T-cell (primary cell): ENCODE data around the gene HEXD. TPM values are rescaled to one million over a fixed set of nuclear protein-coding genes. Genes with fewer than 3 reads are reported as not detected.

Experiments
- ATAC-seq, 4 experiments: fragments of 200-7000 bp in 3 of 4; fragments of 150-1000 bp in 1 of 4; cut with Tn5 transposase; replicated peaks in 1 of 4; 1 replicate in 3 of 4; 2 replicates in 1 of 4; pipeline ENCODE4 v1.10.0; 2021; ENCODE audit warnings: moderate library complexity in 3 of 4, mild to moderate bottlenecking in 2 of 4, moderate number of reproducible peaks in 1 of 4
- CTCF ChIA-PET, 2 donors: fragments of 300-600 bp; sonication (Branson Sonifier 250); formaldehyde crosslinking; loops; one replicate each; lab custom pipeline; 2022; ENCODE audit warnings: antibody characterized with exemption in 2 of 2; lab: Charles Lee
- POLR2A ChIA-PET, 2 donors: fragments of 300-600 bp; sonication (Branson Sonifier 250); formaldehyde crosslinking; loops; one replicate each; lab custom pipeline; 2022; ENCODE audit warnings: antibody characterized with exemption in 2 of 2; lab: Charles Lee
- DNase-seq, 35 experiments: peaks; one replicate each; pipeline versions ENCODE4 v3.0.0 to v3.0.0-alpha.2; 2013 to 2023
- H3K27ac ChIP-seq: one replicate; pipeline ENCODE4 v1.5.1; 2013; ENCODE audit warnings: low read length
- H3K27me3 ChIP-seq, 2 experiments: replicated peaks in 1 of 2; 1 replicate in 1 of 2; 2 replicates in 1 of 2; pipeline versions ENCODE4 v1.6.1 to v1.7.0; 2013; ENCODE audit warnings: low read length in 1 of 2, mixed read lengths in 1 of 2; ENCODE audit not compliant: control insufficient read depth in 2 of 2, insufficient read depth in 2 of 2; ENCODE audit errors: extremely low read depth in 1 of 2
- H3K36me3 ChIP-seq, 2 donors: 1 replicate in 1 of 2; 2 replicates in 1 of 2; pipeline versions ENCODE4 v1.6.1 to v1.7.0; 2013; ENCODE audit warnings: low read length in 1 of 2; ENCODE audit not compliant: control insufficient read depth in 2 of 2, insufficient read depth in 1 of 2; ENCODE audit errors: extremely low read depth in 1 of 2
- H3K4me1 ChIP-seq, 2 experiments: 1 replicate in 1 of 2; 2 replicates in 1 of 2; pipeline versions ENCODE4 v1.6.1 to v1.7.0; 2013; ENCODE audit warnings: low read length in 2 of 2, mixed read lengths in 1 of 2; ENCODE audit not compliant: insufficient read depth in 2 of 2, control insufficient read depth in 1 of 2; ENCODE audit errors: extremely low read depth in 1 of 2
- H3K4me3 ChIP-seq, 2 donors: 1 replicate in 1 of 2; 2 replicates in 1 of 2; pipeline versions ENCODE4 v1.5.1 to v1.7.0; 2013; ENCODE audit warnings: mild to moderate bottlenecking in 2 of 2, low read length in 1 of 2, moderate library complexity in 1 of 2; ENCODE audit not compliant: control insufficient read depth in 1 of 2; ENCODE audit errors: extremely low read depth in 1 of 2
- H3K9me3 ChIP-seq: 2 replicates; pipeline ENCODE4 v1.7.0; 2013
- H3K27ac Mint-ChIP-seq, 2 donors: one replicate each; pipeline ENCODE4 v1.8.0; 2020 to 2021; ENCODE audit warnings: mild to moderate bottlenecking in 2 of 2, mixed read lengths in 2 of 2
- H3K27me3 Mint-ChIP-seq, 2 donors: one replicate each; pipeline ENCODE4 v1.8.0; 2021 to 2022; ENCODE audit warnings: mixed read lengths in 2 of 2
- H3K36me3 Mint-ChIP-seq: one replicate; pipeline ENCODE4 v1.8.0; 2021; ENCODE audit warnings: mixed read lengths
- H3K4me1 Mint-ChIP-seq, 3 donors: one replicate each; pipeline ENCODE4 v1.8.0; 2020 to 2022; ENCODE audit warnings: mixed read lengths in 3 of 3, mild to moderate bottlenecking in 1 of 3
- H3K4me3 Mint-ChIP-seq, 3 donors: one replicate each; pipeline ENCODE4 v1.8.0; 2020 to 2022; ENCODE audit warnings: mild to moderate bottlenecking in 3 of 3, mixed read lengths in 3 of 3, moderate library complexity in 3 of 3
- H3K9me3 Mint-ChIP-seq, 3 donors: one replicate each; pipeline ENCODE4 v1.8.0; 2020 to 2022; ENCODE audit warnings: mixed read lengths in 3 of 3
- WGBS: methylation state at CpG from one replicate; pipeline ENCODE4 v1.1.5; 2013; ENCODE audit warnings: missing lambda C conversion rate; ENCODE audit not compliant: insufficient coverage; 5-methylcytosine and 5-hydroxymethylcytosine counted together
- total RNA-seq, 35 experiments: library from RNA in 6 of 35; stranded (reverse) in 6 of 35; fragments of 120-200 nt in 1 of 35; gene quantifications; one replicate each; pipeline versions ENCODE4 v1.2.1 to v1.2.4 and lab custom pipeline; 2013 to 2026

Gene HEXD
- total RNA-seq, 5 donors from 2014 or later (not counting 1 experiment from before 2014, with no cell fraction given), result 51.2 to 128 (median 113) TPM

- H3K36me3 Mint-ChIP-seq, result peaks cover 7% of the 10 kb centered on the region
- H3K4me1 Mint-ChIP-seq, result peaks cover 9 to 27% (median 13%) of the 10 kb centered on the region in 3 donors
- H3K9me3 ChIP-seq, result no peaks in the 10 kb centered on the region
- CTCF ChIA-PET, result no interaction called here
- H3K4me3 Mint-ChIP-seq, result no peak overlapping the region
- peak overlapping the region in 1 of 2 donors; percentile 45 for H3K27ac Mint-ChIP-seq
- no peak overlapping the region for H3K27ac ChIP-seq
- ATAC-seq, result no peak
- H3K27me3 Mint-ChIP-seq, result peaks cover 0 to 3% of the 10 kb centered on the region in 2 donors
- peaks cover 0 to 13% of the 10 kb centered on the region in 2 donors for H3K36me3 ChIP-seq
- H3K27me3 ChIP-seq, result no peaks in the 10 kb centered on the region
- H3K4me3 ChIP-seq, result no peak overlapping the region
- 95% methylated on average over 12 of the region's 15 CpGs for WGBS
- no peaks in the 10 kb centered on the region for H3K9me3 Mint-ChIP-seq
- DNase-seq, result no peak
- POLR2A ChIA-PET, result interaction anchor here in 1 of 2 donors (0.7 kb wide), 1 partner anchor 17 kb away, joined by 4 read pairs; no protein-coding TSS in a partner anchor
- H3K4me1 ChIP-seq, result peaks cover 0 to 27% of the 10 kb centered on the region in 2 experiments
Measured at GRCh38 chr17:82491533-82491932, 73.4 kb downstream of the HEXD start.

Other genes starting within 250 kb of the HEXD start
- gene CCDC57, start 205.5 kb upstream of the HEXD start, total RNA-seq, result 100 to 1,000 TPM in 3 of 5 donors, 10 to 100 TPM in 2; 86.4 to 127 (median 103) TPM
- 10 to 100 TPM; 31.9 to 47.3 (median 40.9) TPM for gene SLC16A3, start 189.3 kb upstream of the HEXD start, total RNA-seq
- 100 to 1,000 TPM; 177 to 273 (median 194) TPM for gene CSNK1D, start 144.6 kb upstream of the HEXD start, total RNA-seq
- gene CD7, start 100.7 kb upstream of the HEXD start, total RNA-seq, result 100 to 1,000 TPM; 104 to 265 (median 135) TPM
- 1 to 10 TPM; 1.3 to 5.1 (median 4.4) TPM for gene SECTM1, start 84.6 kb upstream of the HEXD start, total RNA-seq
- gene TEX19, start 59.1 kb upstream of the HEXD start, total RNA-seq, result not detected
- gene UTS2R, start 46.6 kb upstream of the HEXD start, total RNA-seq, result not detected
- 10 to 100 TPM; 22.0 to 32.2 (median 29.2) TPM for gene OGFOD3, start 239 bp downstream of the HEXD start, total RNA-seq
- 100 to 1,000 TPM; 148 to 274 (median 262) TPM for gene CYBC1, start 32.4 kb downstream of the HEXD start, total RNA-seq
- gene NARF, start 40.4 kb downstream of the HEXD start, total RNA-seq, result 100 to 1,000 TPM in 3 of 5 donors, 10 to 100 TPM in 2; 85.7 to 113 (median 101) TPM
- gene FOXK2, start 101.4 kb downstream of the HEXD start, total RNA-seq, result 10 to 100 TPM; 45.8 to 65.5 (median 61.9) TPM
- 10 to 100 TPM; 57.3 to 81.5 (median 59.4) TPM for gene WDR45B, start 230.1 kb downstream of the HEXD start, total RNA-seq